Measurements from ENCODE around the gene IRF6.
"Not testable (repeated sequence)": the region's sequence is repeated elsewhere in the genome, so short reads cannot be mapped to it uniquely, and the experiment has no call there.

IRF6 gene

DNA sequence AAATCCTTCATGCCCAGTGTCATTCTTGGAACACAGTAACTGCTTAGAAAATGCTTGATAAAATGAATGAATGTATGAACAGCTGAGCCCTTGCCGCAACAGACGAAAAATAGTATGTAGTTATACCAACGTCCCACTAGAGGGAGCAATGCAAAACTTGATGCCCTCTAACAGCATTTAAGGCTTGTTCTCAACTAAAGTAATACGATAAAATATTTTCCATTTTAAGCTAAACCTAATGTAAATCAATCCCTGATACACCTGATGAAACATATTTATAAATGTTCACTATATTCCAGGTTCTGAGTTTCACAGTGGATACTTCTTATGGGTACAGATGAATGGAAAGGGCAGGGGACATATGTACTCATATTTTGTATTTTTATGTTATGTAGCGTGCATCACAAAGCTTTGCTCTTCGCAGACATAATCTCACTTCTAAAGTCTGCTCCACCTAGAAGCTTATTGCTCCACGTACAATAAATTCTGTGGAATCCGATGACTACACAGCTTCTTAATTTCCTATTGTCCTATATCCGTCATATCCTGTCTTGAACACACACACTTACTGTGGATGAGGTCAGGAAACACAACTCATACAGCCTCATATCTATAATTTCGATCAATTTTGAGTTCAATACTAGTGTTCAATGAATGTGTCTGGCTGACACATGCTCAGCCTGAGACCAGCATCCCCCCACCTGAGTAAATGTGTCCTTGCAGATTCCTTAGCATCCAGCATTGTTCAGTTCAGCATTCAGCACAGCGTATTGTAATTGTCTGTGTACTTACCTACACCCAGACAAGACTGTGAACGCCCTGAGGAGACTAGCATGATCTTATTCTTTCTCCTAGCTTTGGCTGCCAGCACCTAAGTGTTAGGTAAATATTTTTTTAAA is 17.4 kb upstream of the IRF6 start:
- peak; percentile 42 for DNase-seq (ENCODE audit: low spot score)

DNA sequence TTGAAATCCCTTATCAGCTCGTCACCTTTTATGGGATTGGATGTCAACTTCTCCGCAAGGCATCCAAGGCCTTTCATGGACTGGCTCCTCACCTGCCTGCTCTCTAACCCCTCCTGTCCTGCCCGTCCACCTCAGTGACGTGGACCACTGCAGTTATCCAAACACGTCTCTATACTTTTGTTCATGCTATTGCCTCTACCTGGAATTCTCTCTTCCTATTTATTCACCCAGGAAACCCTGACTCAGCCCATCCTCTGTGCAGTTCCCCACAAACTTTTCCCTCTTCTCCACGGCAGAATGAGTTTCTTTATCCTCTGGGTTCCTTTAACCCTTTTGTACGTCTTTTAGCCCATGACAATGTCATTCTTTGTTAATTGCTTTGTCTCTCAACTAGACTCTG is 16.8 kb upstream of the IRF6 start:
- DNase-seq (ENCODE audit: low spot score) = no peak

DNA sequence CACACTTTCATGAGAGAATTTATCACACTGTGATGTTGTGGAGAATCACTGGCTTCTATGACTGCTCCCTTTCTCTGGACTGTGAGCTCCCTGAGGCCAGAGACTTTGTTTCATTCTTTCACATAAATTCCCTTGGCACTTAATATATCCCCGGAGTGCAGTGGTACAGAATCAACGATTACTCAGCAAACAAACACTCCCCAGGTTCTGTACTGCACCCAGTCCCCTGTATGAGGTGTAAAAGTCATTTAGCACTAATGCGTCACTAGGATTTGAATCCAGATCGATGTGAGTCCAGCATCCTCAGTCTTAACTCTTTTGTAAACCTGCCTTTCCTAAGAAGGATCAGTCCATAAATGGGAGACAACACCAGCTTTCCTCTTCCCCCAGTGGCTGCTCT is 15.0 kb upstream of the IRF6 start:
- no peak for DNase-seq (ENCODE audit: low spot score)

GRCh38 chr1:209819058-209819457 is 13.1 kb upstream of the IRF6 start:
- no peak for DNase-seq (ENCODE audit: low spot score)

GRCh38 chr1:209817691-209818090 is 11.7 kb upstream of the IRF6 start:
- no peak for DNase-seq (ENCODE audit: low spot score)

- DNase-seq (ENCODE audit: low spot score) = no peak
Measured at GRCh38 chr1:209816923-209817322, 11.0 kb upstream of the IRF6 start.

GRCh38 chr1:209815931-209816341 is 10.0 kb upstream of the IRF6 start:
- DNase-seq (ENCODE audit: low spot score) = no peak

DNA sequence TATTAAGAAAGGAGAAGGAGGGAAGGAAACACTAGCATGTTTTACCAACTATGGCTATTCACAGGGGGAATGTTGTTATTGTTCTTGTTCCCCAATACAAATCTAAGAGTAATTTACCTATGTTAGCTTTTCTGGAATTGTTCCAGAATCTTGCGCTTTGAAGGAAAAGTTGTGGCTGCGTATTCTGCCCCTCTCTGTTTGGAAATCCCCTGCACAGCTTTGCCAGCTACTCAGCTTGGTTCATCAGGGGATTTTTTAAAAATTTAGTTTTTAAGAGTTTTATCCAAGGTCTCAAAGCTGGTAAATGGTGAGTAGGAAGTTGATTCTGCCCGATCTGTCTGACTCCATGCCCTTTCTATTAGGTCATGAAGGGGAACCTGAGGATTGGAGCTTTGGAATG is 9.5 kb upstream of the IRF6 start:
- DNase-seq (ENCODE audit: low spot score) = no peak

- no peak for DNase-seq (ENCODE audit: low spot score)
Measured at GRCh38 chr1:209813902-209814301, 8.0 kb upstream of the IRF6 start.

DNA sequence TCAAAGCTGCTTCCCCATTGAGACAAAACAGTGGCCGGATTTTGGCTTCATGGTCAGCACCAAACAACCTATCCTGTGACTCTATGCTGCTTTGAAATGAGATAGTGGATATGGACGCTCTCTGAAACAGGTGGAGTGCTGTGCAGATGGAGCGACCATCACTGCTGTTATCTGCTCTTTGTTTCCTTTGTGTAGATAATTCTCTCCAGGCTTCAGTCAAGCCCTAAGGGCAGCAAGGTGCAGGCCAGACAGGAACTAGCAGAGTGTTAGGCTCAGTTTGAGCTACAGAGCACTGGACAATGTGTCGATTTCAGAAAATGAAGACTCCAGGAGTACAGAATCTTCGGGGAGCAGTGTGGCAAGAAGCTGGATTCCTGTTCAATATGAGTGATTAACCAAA is 4.8 kb upstream of the IRF6 start:
- DNase-seq (ENCODE audit: low spot score) = no peak

- DNase-seq (ENCODE audit: low spot score) = no peak
Measured at GRCh38 chr1:209809611-209810010, 3.7 kb upstream of the IRF6 start.

- no peak for DNase-seq (ENCODE audit: low spot score)
Measured at GRCh38 chr1:209808059-209808581, 2.2 kb upstream of the IRF6 start.

GRCh38 chr1:209807509-209807908 is 1.6 kb upstream of the IRF6 start:
- DNase-seq (ENCODE audit: low spot score) = no peak

GRCh38 chr1:209805341-209805781 is 581 bp downstream of the IRF6 start:
- no peak for DNase-seq (ENCODE audit: low spot score)

GRCh38 chr1:209803568-209803967 is 2.4 kb downstream of the IRF6 start:
- no peak for DNase-seq (ENCODE audit: low spot score)

- no peak for DNase-seq (ENCODE audit: low spot score)
Measured at GRCh38 chr1:209802780-209803152, 3.2 kb downstream of the IRF6 start.

DNA sequence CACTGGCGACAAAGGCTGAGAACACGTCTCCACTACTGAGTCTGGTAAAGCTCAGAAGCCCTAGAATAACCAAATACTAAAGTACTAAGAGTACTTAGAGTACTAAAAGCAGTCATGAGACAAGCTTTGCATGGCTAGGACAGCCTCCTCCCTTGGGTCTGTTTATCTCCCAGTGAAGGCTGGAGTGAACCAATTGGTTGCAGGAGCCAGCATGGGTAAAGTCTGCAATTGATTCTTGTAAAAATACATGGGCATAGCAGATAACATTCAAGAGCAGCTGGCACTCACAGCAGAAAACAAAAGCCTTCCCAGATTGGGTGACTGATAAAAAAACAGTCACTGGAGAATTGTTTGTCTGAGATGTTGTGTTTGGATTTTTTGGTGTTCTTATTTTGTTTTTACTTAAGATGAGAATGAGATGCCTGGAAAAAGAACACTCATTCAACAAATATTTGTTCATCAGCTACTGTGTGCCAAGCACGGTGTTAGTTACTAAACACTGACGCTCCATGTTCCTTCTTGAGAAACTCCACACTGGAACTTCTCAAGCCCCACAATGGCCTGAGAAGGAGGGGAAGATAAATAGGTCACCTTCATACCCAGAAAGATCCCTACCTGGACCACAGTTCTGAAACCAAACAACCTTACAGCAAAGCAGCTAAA is 3.7 kb downstream of the IRF6 start:
- no peak for DNase-seq (ENCODE audit: low spot score)

- DNase-seq (ENCODE audit: low spot score) = no peak
Measured at GRCh38 chr1:209800984-209801834, 4.7 kb downstream of the IRF6 start.

DNA sequence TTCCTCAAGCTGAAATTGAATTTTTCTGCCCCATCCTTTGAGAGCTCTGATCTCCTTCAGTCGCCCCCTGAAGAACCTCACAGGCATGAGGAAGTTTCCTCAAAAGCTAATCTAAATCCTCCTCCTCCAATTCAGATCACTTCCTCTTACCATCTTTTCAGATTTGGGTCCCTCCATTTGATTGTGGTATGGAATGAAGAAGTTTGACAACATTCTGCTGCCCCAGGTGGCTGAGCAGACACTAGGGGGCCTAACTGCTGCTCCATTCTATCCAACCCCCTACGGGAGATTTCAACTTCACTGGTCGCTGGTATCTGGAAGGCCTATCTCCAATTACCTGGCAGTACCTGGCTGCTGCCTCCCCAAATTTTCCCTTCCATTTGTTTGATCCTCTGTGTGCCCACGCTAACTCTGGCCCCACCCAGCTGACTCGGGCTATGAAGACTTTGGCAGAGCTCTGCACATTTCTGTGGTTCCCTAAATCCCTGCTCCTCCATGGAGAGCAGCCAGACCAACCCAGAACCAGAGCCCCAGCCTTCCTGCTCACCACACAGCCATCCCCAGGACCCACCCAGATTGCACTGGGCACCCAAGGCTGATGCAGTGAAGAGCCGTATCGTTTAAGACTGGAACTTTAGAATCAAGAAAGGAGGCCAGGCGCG is 7.8 kb downstream of the IRF6 start:
- DNase-seq (ENCODE audit: low spot score) = no peak

GRCh38 chr1:209793711-209794110 is 12.2 kb downstream of the IRF6 start:
- DNase-seq (ENCODE audit: low spot score) = not testable (repeated sequence)

DNA sequence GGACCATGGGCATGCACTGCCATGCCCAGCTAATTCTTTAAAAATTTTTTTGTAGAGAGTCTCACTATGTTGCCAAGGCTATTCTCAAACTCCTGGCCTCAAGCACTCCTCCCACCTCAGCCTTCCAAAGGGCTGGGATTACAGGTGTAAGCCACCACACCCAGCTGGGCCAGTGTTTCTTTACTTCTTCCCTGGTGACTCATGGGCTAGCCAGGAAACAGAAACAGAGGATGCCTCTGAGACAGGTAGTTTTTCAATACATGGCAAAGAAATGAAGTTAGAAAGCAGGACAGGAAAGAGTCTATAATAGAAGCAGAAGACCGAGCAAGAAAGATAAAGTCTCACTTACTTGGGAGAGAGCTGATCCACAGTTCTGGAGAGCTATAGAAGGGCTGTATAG is 14.0 kb downstream of the IRF6 start:
- no peak for DNase-seq (ENCODE audit: low spot score)
